HPDE6-E6E7 (cell line): ENCODE data around the gene MTG2.

Experiments
- DNase-seq: peaks from one replicate; pipeline ENCODE4 v3.0.0; 2011; ENCODE audit warnings: missing footprints; ENCODE audit errors: extremely low spot score

Gene MTG2

GRCh38 chr20:62205618-62206387 is 23.0 kb downstream of the MTG2 start:
- DNase-seq: no peak

- DNase-seq: no peak
Observed at GRCh38 chr20:62206388-62206775, 23.6 kb downstream of the MTG2 start.

- no peak for DNase-seq
Observed at GRCh38 chr20:62208061-62208794, 25.4 kb downstream of the MTG2 start.

- DNase-seq: no peak
Observed at GRCh38 chr20:62208795-62209755, 26.2 kb downstream of the MTG2 start.

GRCh38 chr20:62209850-62210495 is 27.1 kb downstream of the MTG2 start:
- no peak for DNase-seq

- DNase-seq: no peak
Observed at GRCh38 chr20:62210496-62210855, 27.6 kb downstream of the MTG2 start.

- DNase-seq: no peak
Observed at GRCh38 chr20:62211216-62211615, 28.4 kb downstream of the MTG2 start.

GRCh38 chr20:62211769-62212288 is 29.0 kb downstream of the MTG2 start:
- DNase-seq: no peak

- no peak for DNase-seq
Observed at GRCh38 chr20:62212299-62212698, 29.5 kb downstream of the MTG2 start.

- no peak for DNase-seq
Observed at GRCh38 chr20:62214067-62214466, 31.2 kb downstream of the MTG2 start.

- DNase-seq: no peak
Observed at GRCh38 chr20:62215020-62215990, 32.5 kb downstream of the MTG2 start.

GRCh38 chr20:62215991-62216635 is 33.3 kb downstream of the MTG2 start:
- no peak for DNase-seq

- DNase-seq: no peak
Observed at GRCh38 chr20:62216636-62217566, 34.1 kb downstream of the MTG2 start.

- no peak for DNase-seq
Observed at GRCh38 chr20:62217913-62218773, 35.3 kb downstream of the MTG2 start.

- no peak for DNase-seq
Observed at GRCh38 chr20:62219101-62219991, 36.5 kb downstream of the MTG2 start.

- DNase-seq: peak; percentile 79
Observed at GRCh38 chr20:62219992-62220665, 37.3 kb downstream of the MTG2 start, which contains the start of gene HRH3. TSS of gene HRH3 (minus strand) at chr20:62220278. CDS start at chr20:62219970, 308 bp downstream.
